Natural killer cell (primary cell): ENCODE measurements around the gene FGGY. TPM values are rescaled to one million over a fixed set of nuclear protein-coding genes. Genes with fewer than 3 reads are reported as not detected.

Experiments used
- ATAC-seq, 3 donors: fragments of 150-1000 bp in 2 of 3; fragments of 200-7000 bp in 1 of 3; cut with Tn5 transposase; 1 replicate in 1 of 3; 2 replicates in 2 of 3; pipeline ENCODE4 v1.10.0; 2021; ENCODE audit warnings: mild to moderate bottlenecking in 2 of 3, moderate library complexity in 2 of 3
- DNase-seq, 2 donors: peaks; one replicate each; pipeline versions ENCODE4 v3.0.0 to v3.0.0-alpha.2; 2013 to 2021; ENCODE audit warnings: mixed read lengths in 1 of 2
- H3K27ac ChIP-seq: one replicate; pipeline ENCODE4 v1.5.1; 2013; ENCODE audit warnings: mild to moderate bottlenecking, low read length
- H3K27me3 ChIP-seq: one replicate; pipeline ENCODE4 v1.6.1; 2013; ENCODE audit warnings: low read length; ENCODE audit not compliant: control insufficient read depth, insufficient read depth
- H3K36me3 ChIP-seq: one replicate; pipeline ENCODE4 v1.6.1; 2013; ENCODE audit warnings: low read length; ENCODE audit not compliant: control insufficient read depth, insufficient read depth
- H3K4me1 ChIP-seq: one replicate; pipeline ENCODE4 v1.6.1; 2013; ENCODE audit warnings: low read length; ENCODE audit not compliant: control insufficient read depth, insufficient read depth
- H3K4me3 ChIP-seq: one replicate; pipeline ENCODE4 v1.5.1; 2013; ENCODE audit warnings: low read length
- H3K9me3 ChIP-seq: one replicate; pipeline ENCODE4 v1.6.1; 2013; ENCODE audit warnings: low read length; ENCODE audit not compliant: control insufficient read depth, insufficient read depth
- H3K27ac Mint-ChIP-seq, 2 donors: one replicate each; pipeline ENCODE4 v1.8.0; 2022; ENCODE audit warnings: mild to moderate bottlenecking in 2 of 2, mixed read lengths in 2 of 2, moderate library complexity in 1 of 2
- H3K27me3 Mint-ChIP-seq, 2 donors: one replicate each; pipeline ENCODE4 v1.8.0; 2022; ENCODE audit warnings: low read depth in 2 of 2, mixed read lengths in 2 of 2
- H3K36me3 Mint-ChIP-seq: one replicate; pipeline ENCODE4 v1.8.0; 2022; ENCODE audit warnings: mixed read lengths
- H3K4me1 Mint-ChIP-seq, 2 donors: one replicate each; pipeline ENCODE4 v1.8.0; 2022; ENCODE audit warnings: mixed read lengths in 2 of 2
- H3K4me3 Mint-ChIP-seq: one replicate; pipeline ENCODE4 v1.8.0; 2022; ENCODE audit warnings: mild to moderate bottlenecking, moderate library complexity, mixed read lengths
- H3K9me3 Mint-ChIP-seq, 2 donors: one replicate each; pipeline ENCODE4 v1.8.0; 2022; ENCODE audit warnings: mixed read lengths in 2 of 2
- CTCF ChIP-seq: fragments of 200-600 bp; IDR thresholded peaks from one replicate; pipeline ENCODE4 v1.8.0; 2022; ENCODE audit warnings: antibody characterized with exemption
- WGBS: methylation state at CpG from one replicate; pipeline ENCODE4 v1.1.7; 2013; ENCODE audit warnings: missing lambda C conversion rate; ENCODE audit not compliant: insufficient coverage; 5-methylcytosine and 5-hydroxymethylcytosine counted together
- intact Hi-C: fragments of 100-400 bp; cut with micrococcal nuclease; formaldehyde crosslinking; loops from one replicate; pipeline ENCODE4 v1.14.2; 2022
- total RNA-seq, 4 donors: library from RNA; stranded (reverse); fragments of 120-200 nt in 1 of 4; gene quantifications; one replicate each; pipeline versions ENCODE4 v1.2.3 to v1.2.4, GENCODE V29; 2013 to 2022

FGGY gene
- total RNA-seq, 3 donors from 2014 or later (not counting 1 experiment from before 2014, with no cell fraction given) = 21.8 to 31.5 (median 21.8) TPM

GRCh38 chr1:59314776-59315528, 18.1 kb downstream of the FGGY start:
- H3K9me3 ChIP-seq = no peaks in the 10 kb centered on the region
- H3K9me3 Mint-ChIP-seq = no peaks in the 10 kb centered on the region
- no peak overlapping the region for H3K4me3 ChIP-seq
- intact Hi-C loops = no loop called here
- DNase-seq = no peak
- H3K4me1 ChIP-seq = peaks cover 29% of the 10 kb centered on the region
- H3K27ac Mint-ChIP-seq = peak overlapping the region in 1 of 2 donors; percentile 93
- 92% methylated on average over 2 of the region's 2 CpGs for WGBS
- peaks cover 4 to 7% of the 10 kb centered on the region in 2 donors for H3K27me3 Mint-ChIP-seq
- ATAC-seq = no peak
- H3K36me3 ChIP-seq = no peaks in the 10 kb centered on the region
- H3K4me3 Mint-ChIP-seq = peak overlapping the region; percentile 87
- TF ChIP-seq CTCF = no peak
- H3K4me1 Mint-ChIP-seq = peaks cover 57 to 63% of the 10 kb centered on the region in 2 donors
- H3K27me3 ChIP-seq = no peaks in the 10 kb centered on the region
- no peak overlapping the region for H3K27ac ChIP-seq
- H3K36me3 Mint-ChIP-seq = no peaks in the 10 kb centered on the region

GRCh38 chr1:59315529-59316463, 18.9 kb downstream of the FGGY start:
- peak overlapping the region; percentile 11 for H3K27ac ChIP-seq
- no peak for ATAC-seq

GRCh38 chr1:59316497-59317128, 19.7 kb downstream of the FGGY start:
- intact Hi-C loops = loop anchor here (2.0 kb wide), 1 partner anchor 20 kb away; the partner anchor contains the start of gene FGGY

More at GRCh38 chr1:59315529-59316463, 18.9 kb downstream of the FGGY start:
- H3K4me3 ChIP-seq = peak overlapping the region; percentile 16
- H3K4me1 ChIP-seq = peaks cover 29% of the 10 kb centered on the region
- 92% methylated on average over 5 of the region's 7 CpGs for WGBS
- H3K27me3 ChIP-seq = no peaks in the 10 kb centered on the region
- peaks cover 4 to 7% of the 10 kb centered on the region in 2 donors for H3K27me3 Mint-ChIP-seq
- peak overlapping the region; percentile 13 to 93 for H3K27ac Mint-ChIP-seq
- peak overlapping the region; percentile 87 for H3K4me3 Mint-ChIP-seq
- H3K4me1 Mint-ChIP-seq = peaks cover 58 to 64% of the 10 kb centered on the region in 2 donors
- no peak for TF ChIP-seq CTCF
- DNase-seq = no peak
- intact Hi-C loops = loop anchor here (2.0 kb wide), 1 partner anchor 19 kb away; the partner anchor contains the start of gene FGGY
- H3K9me3 ChIP-seq = no peaks in the 10 kb centered on the region
- no peaks in the 10 kb centered on the region for H3K36me3 ChIP-seq
- H3K9me3 Mint-ChIP-seq = no peaks in the 10 kb centered on the region
- no peaks in the 10 kb centered on the region for H3K36me3 Mint-ChIP-seq

More at GRCh38 chr1:59316497-59317128, 19.7 kb downstream of the FGGY start:
- Histone ChIP-seq H3K4me3 (peak overlapping the region; percentile 16), H3K27ac (peak overlapping the region; percentile 11), H3K36me3 (no peaks in the 10 kb centered on the region), H3K27me3 (no peaks in the 10 kb centered on the region), H3K4me1 (peaks cover 29% of the 10 kb centered on the region), H3K9me3 (no peaks in the 10 kb centered on the region)
- Mint-ChIP-seq H3K27ac (peak overlapping the region; percentile 77 to 93), H3K9me3 (no peaks in the 10 kb centered on the region), H3K36me3 (no peaks in the 10 kb centered on the region), H3K27me3 (peaks cover 4 to 7% of the 10 kb centered on the region in 2 donors), H3K4me1 (peaks cover 65 to 70% of the 10 kb centered on the region in 2 donors), H3K4me3 (peak overlapping the region; percentile 87)
- TF ChIP-seq CTCF = no peak
- ATAC-seq (peak; percentile 84 to 92 (median 85)), DNase-seq (peak in 1 of 2 donors; percentile 42)
- WGBS = 24% methylated on average over 6 of the region's 6 CpGs
